GM21529 (cell line): ENCODE results near the gene NDE1.

Experiments used
- ATAC-seq: cut with Tn5 transposase; IDR thresholded peaks from one replicate; pipeline ENCODE4 v1.9.1; 2021; ENCODE audit not compliant: unreplicated experiment

The NDE1 gene

DNA sequence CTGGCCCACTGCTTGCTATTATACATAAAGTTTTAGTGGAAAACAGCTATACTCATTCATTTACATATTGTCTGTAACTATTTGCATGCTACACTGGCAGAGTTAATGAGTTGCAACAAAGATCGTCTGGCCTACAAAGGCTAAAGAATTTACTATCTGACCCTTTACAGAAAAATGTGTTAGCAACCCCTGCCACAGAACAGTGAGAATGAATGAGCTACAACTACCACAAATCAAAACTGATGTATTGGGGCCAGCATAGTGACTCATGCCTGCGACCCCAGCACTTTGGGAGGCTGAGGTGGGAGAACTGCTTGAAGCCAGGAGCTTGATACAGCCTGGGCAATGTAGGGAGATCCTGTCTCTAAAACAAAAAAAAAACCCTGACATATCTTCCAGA lies 114.1 kb downstream of the NDE1 start:
- ATAC-seq = no peak

GRCh38 chr16:15765116-15765515 lies 115.1 kb downstream of the NDE1 start:
- no peak for ATAC-seq

DNA sequence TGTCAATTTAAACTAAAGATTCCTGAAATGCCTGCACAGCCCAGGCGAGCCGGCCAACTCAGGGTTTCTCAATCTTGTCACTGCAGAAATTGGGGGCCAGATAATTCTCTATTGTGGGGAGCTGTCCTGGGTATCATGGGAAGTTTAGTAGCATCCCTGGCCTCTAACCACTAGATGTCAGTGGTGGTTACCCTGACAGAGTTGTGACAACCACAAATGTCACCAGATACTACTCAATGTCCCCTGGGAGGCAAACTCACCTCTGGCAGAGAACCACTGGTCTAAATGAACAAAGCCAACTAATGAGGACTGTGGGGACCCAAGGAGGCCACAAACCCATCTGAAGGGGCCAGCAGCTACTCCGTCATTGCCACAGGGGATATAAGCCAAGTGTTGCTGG lies 115.8 kb downstream of the NDE1 start:
- peak; percentile 86 for ATAC-seq

DNA sequence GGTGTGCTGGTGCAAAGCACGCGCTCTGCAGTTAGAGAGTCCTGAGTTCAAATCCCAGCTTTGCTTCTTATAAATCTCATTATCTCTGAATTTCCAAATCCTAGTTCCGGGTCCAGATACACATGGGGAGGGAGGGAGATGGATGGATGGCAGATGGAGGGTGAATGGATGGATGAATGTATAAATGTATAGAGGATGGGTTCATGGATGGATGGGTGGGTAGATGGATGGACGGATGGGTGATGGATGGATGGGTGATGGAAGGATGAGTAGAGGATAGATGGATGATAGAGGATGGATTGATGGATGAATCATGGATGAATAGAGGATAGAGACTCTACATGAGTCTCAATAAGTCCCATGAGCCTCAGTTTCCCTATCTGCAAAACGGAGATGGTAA lies 116.9 kb downstream of the NDE1 start:
- ATAC-seq = no peak

DNA sequence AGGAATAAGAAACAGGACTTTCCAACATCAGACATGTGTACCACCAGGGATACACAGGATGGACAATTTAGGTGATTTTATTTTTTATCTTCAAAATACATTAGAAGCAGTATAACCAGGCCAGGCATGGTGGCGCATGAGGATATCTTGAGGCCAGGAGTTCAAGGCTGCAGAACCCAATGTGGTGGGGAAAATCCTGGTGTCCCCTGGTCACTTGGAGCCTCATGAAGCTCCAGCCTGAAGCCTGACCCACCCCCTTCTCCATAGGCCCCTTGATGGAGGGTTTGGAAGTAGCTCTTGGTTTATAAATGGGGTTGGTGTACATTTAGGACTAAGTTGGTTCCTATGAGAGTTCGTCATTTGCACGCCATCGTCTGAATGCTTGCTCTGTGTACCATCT lies 118.2 kb downstream of the NDE1 start:
- no peak for ATAC-seq

DNA sequence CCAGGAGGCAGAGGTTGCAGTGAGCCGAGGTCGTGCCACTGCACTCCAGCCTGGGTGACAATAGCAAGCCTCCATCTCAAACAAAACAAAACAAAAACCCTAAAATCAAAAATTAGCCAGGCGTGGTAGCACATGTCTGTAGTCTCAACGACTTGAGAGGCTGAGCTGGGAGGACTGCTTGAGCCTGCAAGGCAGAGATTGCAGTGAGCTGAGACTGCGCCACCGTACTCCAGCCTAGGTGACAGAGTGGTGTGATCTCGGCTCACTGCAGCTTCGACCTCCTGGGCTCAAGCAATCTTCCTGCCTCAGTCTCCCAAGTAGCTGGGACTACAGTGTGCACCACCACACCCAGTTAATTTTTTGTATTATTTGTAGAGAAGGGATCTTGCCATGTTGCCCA lies 119.2 kb downstream of the NDE1 start:
- ATAC-seq = no peak

DNA sequence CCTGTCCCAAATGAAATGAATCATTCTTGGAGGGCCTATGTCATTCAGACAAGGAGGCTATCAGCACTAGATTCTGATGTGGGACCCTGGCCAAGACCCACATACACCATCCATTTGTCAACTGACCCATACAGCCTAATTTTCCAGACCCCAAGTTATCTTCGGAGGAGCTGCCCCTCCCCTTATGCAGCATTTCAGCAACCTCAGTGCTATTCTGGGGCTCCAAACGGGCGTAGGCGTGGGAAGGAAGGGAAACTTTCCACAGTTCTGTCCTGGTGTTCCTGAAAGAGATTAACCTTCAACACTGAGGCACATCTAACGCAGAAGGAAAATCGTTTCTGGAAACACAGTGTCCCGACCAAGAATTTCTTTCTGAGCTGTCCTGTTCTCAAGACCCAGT lies 120.1 kb downstream of the NDE1 start:
- ATAC-seq = no peak

- no peak for ATAC-seq
Measured at GRCh38 chr16:15770512-15770911, 120.5 kb downstream of the NDE1 start.

DNA sequence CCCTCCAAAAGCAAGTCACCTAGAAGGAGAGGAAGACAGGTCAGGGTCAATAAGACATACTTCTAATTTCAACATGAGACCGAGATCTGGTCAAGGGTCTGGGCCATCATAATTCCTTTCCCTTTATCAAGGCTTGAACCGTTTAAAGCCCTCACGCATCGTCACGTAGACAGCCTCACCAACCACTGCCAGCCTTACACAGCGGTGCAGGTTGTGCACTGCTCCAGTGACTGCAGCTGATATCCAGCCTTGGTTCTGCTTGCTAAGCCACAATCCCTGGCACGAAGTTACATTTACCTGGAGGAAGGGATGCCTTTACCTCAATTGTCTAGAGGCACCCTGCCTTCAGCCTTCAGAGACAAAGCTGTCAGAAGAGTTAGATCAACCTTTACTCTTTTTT lies 121.6 kb downstream of the NDE1 start:
- no peak for ATAC-seq

- no peak for ATAC-seq
Measured at GRCh38 chr16:15772579-15773293, 122.7 kb downstream of the NDE1 start.

DNA sequence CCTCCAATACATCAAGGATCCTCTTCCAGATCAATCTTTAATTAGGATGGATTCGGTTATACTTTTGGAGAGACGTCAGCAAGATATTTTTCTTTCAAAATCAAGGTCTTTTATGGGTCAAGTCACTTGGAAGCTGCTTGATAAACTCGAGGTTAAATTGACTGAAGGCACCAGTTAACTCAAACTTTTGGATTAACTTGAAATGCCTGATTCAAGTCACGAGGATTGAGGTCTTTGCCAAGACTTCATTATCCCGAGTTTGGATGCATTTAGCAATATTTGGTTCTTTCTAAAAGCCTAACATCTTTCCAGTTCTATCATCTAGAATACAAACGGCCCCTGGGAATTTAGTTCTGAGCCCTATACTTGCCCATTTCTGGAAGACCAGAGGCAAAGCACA lies 123.9 kb downstream of the NDE1 start:
- no peak for ATAC-seq

GRCh38 chr16:15775209-15775608 lies 125.2 kb downstream of the NDE1 start:
- ATAC-seq = no peak

GRCh38 chr16:15775663-15776304 lies 125.7 kb downstream of the NDE1 start:
- ATAC-seq = no peak
